ENCODE data around the gene FRMD7. TPM values are rescaled to one million over a fixed set of nuclear protein-coding genes. Genes with fewer than 3 reads are reported as not detected.
"Not testable (repeated sequence)": the region's sequence is repeated elsewhere in the genome, so short reads cannot be mapped to it uniquely, and the experiment has no call there.

Gene FRMD7
- under 1 TPM in 10 of 12 donors, not detected in 2; 0.14 to 0.57 (median 0.27) TPM for polyA plus RNA-seq (ENCODE audit: insufficient read length in 12 of 12)
- long read RNA-seq, donor 1 = 0 reads
- long read RNA-seq, donor 2 = 0 reads
- long read RNA-seq, donor 3 = 0 reads
- long read RNA-seq, donor 4 = 0 reads
- long read RNA-seq, donor 5 = 0 reads
- long read RNA-seq, donor 6 = 0 reads
- long read RNA-seq, donor 7 = 0 reads
- long read RNA-seq, donor 8 = 0 reads
- long read RNA-seq, donor 9 = 0 reads
- long read RNA-seq, donor 10 = 0 reads
- long read RNA-seq, donor 11 = 0 reads

DNA sequence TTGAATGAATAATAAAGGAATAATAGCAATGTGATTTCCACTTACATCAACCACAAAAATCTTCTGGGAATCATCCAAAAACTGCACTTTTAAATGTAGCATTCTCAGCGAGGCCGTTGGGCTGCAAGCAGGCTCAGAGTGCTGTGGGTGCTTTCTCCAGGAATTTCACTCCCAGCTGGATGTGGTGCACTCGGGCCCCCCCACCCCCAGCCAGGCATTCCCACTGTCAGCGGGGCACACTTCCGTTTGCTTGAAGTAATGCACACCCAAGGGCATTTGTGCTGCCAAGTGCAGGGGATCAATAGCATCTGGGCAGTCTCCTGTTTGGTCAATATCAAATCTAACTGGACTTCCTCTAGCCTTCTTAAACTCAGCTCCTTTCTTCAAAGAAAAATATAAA is at the start of gene FRMD7:
TSS of gene FRMD7 (minus strand) at position 278 of the 400 bp plus-strand sequence. CDS start at position 102, 176 bp downstream.
- no peak for DNase-seq

- no peak for DNase-seq
These were observed 45.8 kb upstream of the FRMD7 start for GRCh38 chrX:132173647-132174046.

GRCh38 chrX:132171881-132172280 is 44.1 kb upstream of the FRMD7 start:
- DNase-seq = peak; percentile 20

DNA sequence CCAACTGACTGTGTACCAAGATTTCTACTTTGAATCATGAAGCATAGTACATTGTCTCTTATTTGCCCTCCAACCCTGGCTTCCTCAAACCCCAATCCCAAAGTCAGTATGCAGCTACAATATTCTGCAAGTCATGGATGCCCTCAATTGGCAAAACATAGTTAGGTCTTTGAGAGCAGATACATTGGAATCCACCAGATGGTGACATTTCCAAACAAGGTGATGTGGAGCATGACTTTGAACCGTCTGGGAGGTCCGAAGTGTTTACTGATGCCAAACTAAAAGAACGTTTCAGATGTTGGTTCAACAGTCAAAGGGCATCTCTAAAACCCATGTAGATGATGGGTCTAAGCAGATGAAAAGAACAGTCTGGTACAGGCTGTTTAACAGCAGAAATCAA is 43.7 kb upstream of the FRMD7 start:
- DNase-seq = no peak

DNA sequence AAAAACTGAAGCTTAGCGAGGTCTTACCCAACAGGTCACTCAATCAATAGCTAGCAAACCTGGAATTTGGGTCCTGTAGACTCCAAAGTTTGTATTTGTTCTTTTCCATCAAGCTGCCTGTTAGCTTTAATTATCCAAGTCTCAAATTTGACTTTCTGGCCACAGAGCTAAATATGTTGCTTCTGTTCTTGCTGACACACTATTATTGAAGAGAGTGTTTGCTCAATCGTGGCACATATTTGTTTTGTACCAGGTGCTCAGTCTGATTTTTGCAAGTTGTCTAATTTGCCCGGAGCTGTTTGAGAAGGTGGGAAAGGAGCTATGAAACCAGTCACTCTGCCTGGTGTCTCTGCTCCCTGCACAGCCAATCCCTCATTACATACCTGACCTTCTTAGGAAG is 41.7 kb upstream of the FRMD7 start:
- no peak for DNase-seq

DNA sequence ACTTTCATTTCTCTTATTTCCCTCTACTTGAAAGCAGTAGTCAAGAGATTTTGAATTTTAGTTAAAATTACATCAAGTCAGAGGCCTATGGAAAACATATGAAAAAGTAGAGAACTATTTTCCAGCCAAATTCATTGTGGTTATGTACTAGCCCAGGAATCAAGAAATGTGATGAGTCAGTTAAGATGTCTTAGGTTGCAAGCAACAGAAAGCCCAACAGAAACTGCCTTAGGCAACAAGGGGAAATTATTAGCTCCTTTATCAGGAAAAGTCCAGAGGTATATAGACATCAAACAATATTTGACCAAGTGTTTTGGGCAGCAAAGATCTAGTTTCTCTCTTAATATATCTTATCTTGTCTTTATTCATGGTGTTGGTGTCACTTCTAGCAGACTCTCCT is 37.8 kb upstream of the FRMD7 start:
- DNase-seq = no peak

DNA sequence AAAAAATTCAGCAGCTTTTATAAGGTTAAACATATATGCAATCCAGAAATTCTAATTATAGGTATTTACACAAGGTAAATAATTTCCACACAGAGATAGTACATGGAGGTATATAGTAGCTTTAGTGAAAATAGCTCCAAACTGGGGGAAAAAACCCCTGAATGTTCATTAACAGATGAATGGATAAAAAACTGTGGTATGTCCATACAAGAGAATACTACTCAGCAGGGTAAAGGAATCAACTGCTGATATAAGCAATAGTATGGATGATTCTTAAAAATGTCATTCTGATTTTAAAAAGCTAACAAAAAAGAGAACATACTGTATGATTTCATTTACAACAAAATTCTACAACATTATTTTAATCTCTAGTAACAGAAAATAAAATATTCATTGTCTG is 37.2 kb upstream of the FRMD7 start:
- DNase-seq = no peak

DNA sequence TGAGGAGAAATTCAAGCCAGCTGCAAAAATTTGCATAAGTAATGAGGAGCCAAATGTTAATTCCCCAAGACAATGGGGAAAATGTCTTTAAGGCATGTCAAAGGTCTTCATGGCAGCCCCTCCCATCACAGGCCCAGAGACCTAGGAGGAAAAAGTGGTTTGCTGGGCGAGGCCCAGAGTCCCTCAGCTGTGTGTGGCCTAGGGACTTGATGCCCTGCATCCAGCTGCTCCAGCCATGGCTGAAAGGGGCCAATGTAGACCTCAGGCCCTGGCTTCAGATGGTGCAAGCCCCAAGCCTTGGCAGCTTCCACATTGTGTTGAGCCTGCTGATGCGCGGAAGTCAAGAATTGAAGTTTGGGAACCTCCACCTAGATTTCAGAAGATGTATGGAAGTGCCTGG is 35.3 kb upstream of the FRMD7 start:
- not testable (repeated sequence) for DNase-seq

DNA sequence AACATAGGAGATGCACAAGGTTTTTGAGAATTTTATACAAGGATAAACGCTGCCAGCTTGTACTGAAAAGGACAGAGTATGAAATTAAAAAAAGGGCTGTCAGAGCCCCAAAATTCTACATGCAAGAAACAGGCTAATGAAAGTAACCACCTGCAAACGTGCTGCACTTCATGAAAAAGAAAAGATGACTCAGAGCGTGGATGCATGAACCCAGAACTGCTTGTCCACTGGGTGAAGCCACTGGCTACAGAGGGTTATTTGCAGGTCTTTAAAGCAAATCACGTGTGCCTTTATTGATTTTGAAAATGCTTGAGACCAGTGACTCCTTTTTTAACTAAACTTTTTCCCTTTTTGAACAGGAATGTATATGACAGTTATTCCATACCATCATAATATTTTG is 25.3 kb upstream of the FRMD7 start:
- DNase-seq = no peak

- no peak for DNase-seq
These were observed 18.6 kb upstream of the FRMD7 start for GRCh38 chrX:132146456-132146855.

GRCh38 chrX:132144061-132144460 is 16.2 kb upstream of the FRMD7 start:
- peak; percentile 56 for DNase-seq

- no peak for DNase-seq
These were observed 1.9 kb downstream of the FRMD7 start for GRCh38 chrX:132125906-132126305.

- DNase-seq = no peak
These were observed 6.9 kb downstream of the FRMD7 start for GRCh38 chrX:132120913-132121312.

DNA sequence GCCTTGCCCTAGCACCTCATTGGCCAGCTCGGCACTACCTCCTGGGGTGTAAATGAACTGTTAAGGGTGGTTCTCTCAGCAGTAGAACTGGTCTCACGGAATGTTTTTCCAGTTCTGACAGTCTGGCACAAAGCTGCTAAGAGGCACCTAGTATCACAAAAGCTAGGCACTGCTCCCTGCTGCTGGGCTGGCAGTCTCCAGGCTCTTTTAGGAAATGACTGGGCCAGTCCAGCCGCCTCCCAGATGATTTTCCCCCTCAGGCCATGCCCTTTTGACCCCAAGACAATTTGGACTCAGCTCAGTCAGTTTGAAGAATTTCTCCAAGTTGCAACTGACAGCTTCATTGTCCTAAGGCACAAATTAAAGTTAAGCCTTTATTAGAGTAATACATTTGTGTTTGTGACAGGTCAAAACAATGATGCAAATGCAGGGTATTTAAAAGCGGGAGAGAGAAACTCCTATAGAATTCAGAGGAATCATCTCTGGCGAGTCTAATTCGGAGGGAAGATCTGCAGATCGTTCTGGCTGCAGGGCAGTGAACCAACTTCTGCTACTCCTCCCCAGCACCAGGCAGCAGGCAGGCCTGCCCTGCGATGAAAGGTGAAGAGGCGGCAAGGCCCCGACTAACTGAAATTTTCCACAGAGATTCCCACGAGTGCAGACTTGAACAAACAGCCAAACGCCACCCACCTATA is 7.9 kb downstream of the FRMD7 start:
- no peak for DNase-seq

- DNase-seq = no peak
These were observed 8.5 kb downstream of the FRMD7 start for GRCh38 chrX:132119283-132119682.

DNA sequence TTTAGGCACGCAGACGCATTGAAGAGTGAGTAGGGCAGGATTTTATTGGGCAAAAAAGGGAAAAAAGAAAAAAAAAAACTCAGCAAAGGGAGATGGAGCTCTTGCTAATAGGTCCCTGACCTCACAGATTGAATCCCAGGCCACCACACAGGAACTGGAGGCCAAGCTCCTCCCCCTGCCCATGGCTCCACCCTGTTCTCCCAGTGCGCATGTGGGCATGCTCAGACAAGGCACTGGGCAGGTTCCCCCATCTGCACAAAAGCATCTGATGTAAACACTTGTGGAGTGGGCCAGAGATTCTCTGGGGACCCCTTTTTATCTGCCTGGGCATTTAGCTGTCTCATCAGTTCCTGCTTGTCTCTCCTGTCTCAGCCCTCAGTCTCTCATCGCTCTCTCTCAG is 9.5 kb downstream of the FRMD7 start:
- DNase-seq = no peak

- no peak for DNase-seq
These were observed 12.0 kb downstream of the FRMD7 start for GRCh38 chrX:132115792-132116191.

DNA sequence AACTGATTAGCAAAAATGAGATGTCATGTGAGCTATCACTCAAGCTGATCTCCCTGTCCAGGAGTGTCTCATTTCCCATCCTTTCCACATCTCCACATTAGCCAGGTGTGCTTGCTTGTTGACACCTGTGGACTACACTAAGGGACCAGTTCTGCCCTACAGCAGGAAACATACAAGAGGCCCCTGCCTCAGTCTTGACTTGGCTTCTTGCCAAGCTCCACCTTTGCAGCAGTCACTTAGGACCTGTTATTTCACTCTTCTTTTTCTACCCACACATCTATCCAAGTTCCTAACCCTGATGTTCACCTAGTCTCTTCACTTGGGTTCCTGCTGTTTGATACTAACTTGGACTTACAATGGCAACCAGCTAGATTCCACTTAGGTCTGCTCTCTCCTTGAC is 13.2 kb downstream of the FRMD7 start:
- no peak for DNase-seq

- no peak for DNase-seq
These were observed 20.5 kb downstream of the FRMD7 start for GRCh38 chrX:132107291-132107690.

GRCh38 chrX:132101799-132102198 is 26.0 kb downstream of the FRMD7 start:
- no peak for DNase-seq

- no peak for DNase-seq
These were observed 26.6 kb downstream of the FRMD7 start for GRCh38 chrX:132101206-132101605.

DNA sequence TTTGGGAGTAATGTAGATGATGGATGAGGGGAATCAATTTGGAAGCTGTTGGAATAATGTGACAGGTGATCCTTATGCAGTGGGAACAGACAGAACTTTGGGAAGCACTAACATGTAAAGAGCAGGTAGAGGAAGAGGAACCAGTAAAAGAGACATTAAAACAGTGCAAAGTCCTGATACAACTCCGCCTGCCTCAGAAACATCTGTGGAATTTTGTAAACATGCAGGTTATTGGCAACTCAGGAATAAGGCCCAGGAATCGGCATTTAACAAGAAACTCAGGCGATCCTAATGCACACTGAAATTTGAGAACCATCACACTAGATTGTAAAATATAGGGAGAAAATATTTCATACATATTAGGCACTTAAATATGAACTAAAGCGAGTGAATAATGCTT is 29.1 kb downstream of the FRMD7 start:
- not testable (repeated sequence) for DNase-seq

DNA sequence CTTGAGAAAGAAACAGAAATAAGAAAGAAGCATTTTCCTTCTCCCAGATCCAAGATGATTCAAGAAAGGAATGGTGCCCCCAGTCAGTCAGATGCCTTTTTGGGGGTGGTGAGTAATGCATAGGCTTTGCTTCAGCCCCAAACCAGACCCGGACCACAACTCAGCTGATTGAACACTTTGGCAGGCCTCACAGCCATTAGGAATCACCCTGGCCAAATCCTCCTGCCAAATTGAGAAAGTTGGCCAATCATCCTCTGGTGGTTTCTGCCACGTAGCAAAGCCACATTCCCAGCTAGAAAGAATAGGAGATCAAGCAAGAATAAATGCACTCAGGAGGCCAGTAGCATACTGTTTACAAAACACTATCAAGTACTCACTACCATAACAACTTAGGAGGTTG is 33.7 kb downstream of the FRMD7 start:
- DNase-seq = no peak
